OCI-LY1 (cell line): ENCODE data around the gene LGALS12.
"Not testable (repeated sequence)": the region's sequence is repeated elsewhere in the genome, so short reads cannot be mapped to it uniquely, and the experiment has no call there.

Experiments used
- EZH2 ChIP-seq: fragments of 200-600 bp; sonication (generic), shearing (Covaris generic); IDR thresholded peaks from 2 replicates; pipeline ENCODE4 v1.8.0; 2017; ENCODE audit warnings: borderline replicate concordance, mixed run types, mild to moderate bottlenecking, antibody characterized with exemption, low read length, moderate library complexity, mixed read lengths
- TF ChIP-seq, protein P1 (sequence below): fragments of 200-600 bp; sonication (generic), shearing (Covaris generic); IDR thresholded peaks from 2 replicates; pipeline ENCODE4 v1.5.1; 2017; ENCODE audit warnings: mild to moderate bottlenecking, antibody characterized with exemption, low read length, moderate library complexity, mixed read lengths

DNA sequence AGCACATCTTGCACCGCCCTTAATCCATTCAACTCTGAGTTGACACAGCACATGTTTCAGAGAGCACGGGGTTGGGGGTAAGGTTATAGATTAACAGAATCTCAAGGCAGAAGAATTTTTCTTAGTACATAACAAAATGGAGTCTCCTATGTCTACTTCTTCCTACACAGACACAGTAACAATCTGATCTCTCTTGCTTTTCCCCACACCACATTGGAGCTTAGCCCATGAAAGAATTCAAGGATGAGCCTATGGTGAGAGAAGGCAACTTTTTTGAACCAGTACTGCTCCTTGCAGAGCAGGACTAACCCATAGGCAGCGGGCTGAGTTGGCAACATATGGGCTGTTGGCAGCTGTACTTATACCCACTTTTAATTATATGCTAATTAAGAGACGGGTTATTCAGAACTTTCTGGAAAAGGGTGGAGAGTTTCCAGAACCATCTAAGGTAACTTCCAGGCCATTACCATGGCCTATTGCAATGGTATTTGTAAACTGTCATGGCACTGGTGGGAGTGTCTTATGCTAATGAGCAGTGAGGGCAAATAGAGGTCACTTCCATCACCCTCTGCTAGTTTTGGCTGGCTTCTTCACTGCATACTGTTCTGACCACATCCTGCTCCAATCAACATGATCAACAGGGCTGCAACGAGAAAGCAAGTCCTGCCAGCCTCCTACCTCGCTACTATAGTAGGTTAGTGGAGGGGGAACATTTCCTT lies 25.3 kb downstream of the LGALS12 start:
- TF ChIP-seq, protein P1, sequence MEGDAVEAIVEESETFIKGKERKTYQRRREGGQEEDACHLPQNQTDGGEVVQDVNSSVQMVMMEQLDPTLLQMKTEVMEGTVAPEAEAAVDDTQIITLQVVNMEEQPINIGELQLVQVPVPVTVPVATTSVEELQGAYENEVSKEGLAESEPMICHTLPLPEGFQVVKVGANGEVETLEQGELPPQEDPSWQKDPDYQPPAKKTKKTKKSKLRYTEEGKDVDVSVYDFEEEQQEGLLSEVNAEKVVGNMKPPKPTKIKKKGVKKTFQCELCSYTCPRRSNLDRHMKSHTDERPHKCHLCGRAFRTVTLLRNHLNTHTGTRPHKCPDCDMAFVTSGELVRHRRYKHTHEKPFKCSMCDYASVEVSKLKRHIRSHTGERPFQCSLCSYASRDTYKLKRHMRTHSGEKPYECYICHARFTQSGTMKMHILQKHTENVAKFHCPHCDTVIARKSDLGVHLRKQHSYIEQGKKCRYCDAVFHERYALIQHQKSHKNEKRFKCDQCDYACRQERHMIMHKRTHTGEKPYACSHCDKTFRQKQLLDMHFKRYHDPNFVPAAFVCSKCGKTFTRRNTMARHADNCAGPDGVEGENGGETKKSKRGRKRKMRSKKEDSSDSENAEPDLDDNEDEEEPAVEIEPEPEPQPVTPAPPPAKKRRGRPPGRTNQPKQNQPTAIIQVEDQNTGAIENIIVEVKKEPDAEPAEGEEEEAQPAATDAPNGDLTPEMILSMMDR: not testable (repeated sequence)
- TF ChIP-seq EZH2: not testable (repeated sequence)
